Activated T-cell treated with anti-CD3 and anti-CD28 coated beads, Interleukin-2, amount 50 U/mL, for 72 hours (primary cell): ENCODE results near the gene CCNY. TPM values are rescaled to one million over a fixed set of nuclear protein-coding genes. Genes with fewer than 3 reads are reported as not detected.
A peak's percentile ranks its signal among the peaks of the same experiment; 100 is the strongest.

Experiments
- ATAC-seq, 2 donors: fragments of 150-1000 bp; cut with Tn5 transposase; replicated peaks in 1 of 2; 2 replicates each; pipeline ENCODE4 v1.10.0; 2021; ENCODE audit warnings: moderate library complexity in 2 of 2, mild to moderate bottlenecking in 1 of 2
- DNase-seq, 2 donors: peaks; one replicate each; pipeline ENCODE4 v3.0.0; 2021 to 2022; ENCODE audit warnings: mixed read lengths in 1 of 2
- H3K27ac Mint-ChIP-seq: one replicate; pipeline ENCODE4 v1.8.0; 2022; ENCODE audit warnings: mild to moderate bottlenecking, moderate library complexity, mixed read lengths
- H3K27me3 Mint-ChIP-seq: one replicate; pipeline ENCODE4 v1.8.0; 2022; ENCODE audit warnings: low read depth, mixed read lengths
- H3K36me3 Mint-ChIP-seq, 2 donors: one replicate each; pipeline ENCODE4 v1.8.0; 2022; ENCODE audit warnings: mixed read lengths in 2 of 2, mild to moderate bottlenecking in 1 of 2; ENCODE audit not compliant: insufficient read depth in 2 of 2
- H3K4me1 Mint-ChIP-seq: one replicate; pipeline ENCODE4 v1.8.0; 2022; ENCODE audit warnings: low read depth, mixed read lengths
- H3K4me3 Mint-ChIP-seq, 2 donors: one replicate each; pipeline ENCODE4 v1.8.0; 2022; ENCODE audit warnings: mild to moderate bottlenecking in 2 of 2, mixed read lengths in 2 of 2, moderate library complexity in 2 of 2
- H3K9me3 Mint-ChIP-seq, 2 donors: one replicate each; pipeline ENCODE4 v1.8.0; 2022; ENCODE audit warnings: mixed read lengths in 2 of 2
- total RNA-seq, 2 donors: library from RNA; stranded (reverse); gene quantifications; one replicate each; pipeline ENCODE4 v1.2.3, GENCODE V29; 2022

Gene CCNY
- total RNA-seq, 2 donors from 2014 or later: 54.1 to 78.6 TPM

- DNase-seq: no peak
- H3K27ac Mint-ChIP-seq: peak overlapping the region; percentile 4
- H3K27me3 Mint-ChIP-seq: no peaks in the 10 kb centered on the region
- peaks cover 2 to 5% of the 10 kb centered on the region in 2 donors for H3K9me3 Mint-ChIP-seq
- no peak for ATAC-seq
- no peaks in the 10 kb centered on the region for H3K4me1 Mint-ChIP-seq
- no peak overlapping the region for H3K4me3 Mint-ChIP-seq
- H3K36me3 Mint-ChIP-seq: peaks cover 2 to 4% of the 10 kb centered on the region in 2 donors
Observed at GRCh38 chr10:35579116-35579515, 242.8 kb downstream of the CCNY start.

- Mint-ChIP-seq H3K4me1 (no peaks in the 10 kb centered on the region), H3K4me3 (no peak overlapping the region)
Observed at GRCh38 chr10:35579726-35580422, 243.6 kb downstream of the CCNY start.

GRCh38 chr10:35580423-35580770 is 244.1 kb downstream of the CCNY start:
- ATAC-seq: no peak
- peaks cover 0 to 3% of the 10 kb centered on the region in 2 donors for H3K36me3 Mint-ChIP-seq
- H3K27me3 Mint-ChIP-seq: no peaks in the 10 kb centered on the region
- no peak overlapping the region for H3K27ac Mint-ChIP-seq
- H3K4me1 Mint-ChIP-seq: no peaks in the 10 kb centered on the region
- no peak overlapping the region for H3K4me3 Mint-ChIP-seq
- H3K9me3 Mint-ChIP-seq: peaks cover 2 to 4% of the 10 kb centered on the region in 2 donors
- no peak for DNase-seq

More at GRCh38 chr10:35579726-35580422, 243.6 kb downstream of the CCNY start:
- peaks cover 0 to 4% of the 10 kb centered on the region in 2 donors for H3K36me3 Mint-ChIP-seq
- no peak for DNase-seq
- peaks cover 2 to 5% of the 10 kb centered on the region in 2 donors for H3K9me3 Mint-ChIP-seq
- no peaks in the 10 kb centered on the region for H3K27me3 Mint-ChIP-seq
- no peak overlapping the region for H3K27ac Mint-ChIP-seq
- no peak for ATAC-seq

DNA sequence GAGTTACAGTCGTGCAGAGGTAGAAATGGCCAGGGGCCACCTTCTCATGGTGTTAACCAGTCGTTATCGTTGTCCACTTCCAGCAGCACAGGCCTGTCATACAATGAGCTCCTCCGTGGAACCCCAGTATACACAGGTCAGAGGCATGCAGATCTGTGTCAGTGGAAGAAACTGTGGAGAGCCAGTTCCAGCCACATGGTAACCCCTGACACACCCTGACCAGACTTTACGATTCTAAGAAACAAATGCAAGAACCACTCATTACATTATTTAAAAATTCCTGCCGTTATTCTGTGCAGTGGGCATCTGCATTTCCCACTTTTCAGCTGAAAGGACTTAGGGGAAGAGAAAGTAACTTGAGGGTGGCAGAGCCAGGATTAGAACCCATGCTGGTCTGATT is 245.3 kb downstream of the CCNY start:
- no peak for DNase-seq
- no peaks in the 10 kb centered on the region for H3K27me3 Mint-ChIP-seq
- no peak overlapping the region for H3K4me3 Mint-ChIP-seq
- no peaks in the 10 kb centered on the region for H3K4me1 Mint-ChIP-seq
- no peak for ATAC-seq
- no peak overlapping the region for H3K27ac Mint-ChIP-seq
- peaks cover 0 to 2% of the 10 kb centered on the region in 2 donors for H3K36me3 Mint-ChIP-seq
- peaks cover 2% of the 10 kb centered on the region in 2 donors for H3K9me3 Mint-ChIP-seq

- Mint-ChIP-seq H3K9me3 (no peaks in the 10 kb centered on the region), H3K27me3 (no peaks in the 10 kb centered on the region), H3K27ac (no peak overlapping the region), H3K4me3 (no peak overlapping the region), H3K4me1 (no peaks in the 10 kb centered on the region), H3K36me3 (no peaks in the 10 kb centered on the region)
- ATAC-seq (no peak), DNase-seq (no peak)
Observed at GRCh38 chr10:35584946-35585345, 248.6 kb downstream of the CCNY start.

- Mint-ChIP-seq H3K36me3 (no peaks in the 10 kb centered on the region), H3K9me3 (no peaks in the 10 kb centered on the region), H3K4me1 (no peaks in the 10 kb centered on the region), H3K27ac (no peak overlapping the region), H3K4me3 (no peak overlapping the region), H3K27me3 (no peaks in the 10 kb centered on the region)
- DNase-seq (no peak), ATAC-seq (peak in 1 of 2 donors; percentile 11)
Observed at GRCh38 chr10:35585356-35585755, 249.0 kb downstream of the CCNY start.

GRCh38 chr10:35585903-35586535 is 249.7 kb downstream of the CCNY start:
- H3K4me1 Mint-ChIP-seq: no peaks in the 10 kb centered on the region
- no peak for DNase-seq
- H3K9me3 Mint-ChIP-seq: peaks cover 0 to 2% of the 10 kb centered on the region in 2 donors
- H3K36me3 Mint-ChIP-seq: no peaks in the 10 kb centered on the region
- peaks cover 5% of the 10 kb centered on the region for H3K27me3 Mint-ChIP-seq
- H3K4me3 Mint-ChIP-seq: no peak overlapping the region
- H3K27ac Mint-ChIP-seq: no peak overlapping the region
- ATAC-seq: no peak

DNA sequence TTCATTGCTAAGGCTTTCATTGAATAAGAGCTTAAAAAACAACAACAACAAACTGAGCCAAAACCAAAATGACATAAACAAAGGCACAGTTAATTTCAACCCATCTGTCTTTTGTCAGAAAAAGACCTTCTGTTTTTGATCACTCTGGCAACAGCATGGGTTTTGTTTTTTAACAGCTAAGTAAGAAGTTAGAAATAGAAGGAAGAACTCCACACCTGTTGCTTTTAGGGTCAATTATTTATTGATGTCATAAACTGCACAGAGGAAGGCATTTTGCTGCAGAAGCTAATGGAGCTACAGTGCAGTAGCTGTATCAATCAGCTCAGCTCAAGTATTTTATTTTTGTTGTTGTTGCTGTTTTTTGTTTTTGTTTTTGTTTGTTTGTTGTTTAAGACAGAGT is 252.5 kb downstream of the CCNY start:
- no peak for DNase-seq
- no peak overlapping the region for H3K4me3 Mint-ChIP-seq
- no peaks in the 10 kb centered on the region for H3K36me3 Mint-ChIP-seq
- H3K9me3 Mint-ChIP-seq: peaks cover 0 to 2% of the 10 kb centered on the region in 2 donors
- ATAC-seq: no peak
- peaks cover 18% of the 10 kb centered on the region for H3K27me3 Mint-ChIP-seq
- no peak overlapping the region for H3K27ac Mint-ChIP-seq
- no peaks in the 10 kb centered on the region for H3K4me1 Mint-ChIP-seq

GRCh38 chr10:35592441-35592840 is 256.1 kb downstream of the CCNY start:
- no peak for ATAC-seq
- no peaks in the 10 kb centered on the region for H3K4me1 Mint-ChIP-seq
- H3K27me3 Mint-ChIP-seq: peaks cover 18% of the 10 kb centered on the region
- H3K36me3 Mint-ChIP-seq: no peaks in the 10 kb centered on the region
- no peak for DNase-seq
- peaks cover 0 to 3% of the 10 kb centered on the region in 2 donors for H3K9me3 Mint-ChIP-seq
- no peak overlapping the region for H3K27ac Mint-ChIP-seq
- no peak overlapping the region for H3K4me3 Mint-ChIP-seq

DNA sequence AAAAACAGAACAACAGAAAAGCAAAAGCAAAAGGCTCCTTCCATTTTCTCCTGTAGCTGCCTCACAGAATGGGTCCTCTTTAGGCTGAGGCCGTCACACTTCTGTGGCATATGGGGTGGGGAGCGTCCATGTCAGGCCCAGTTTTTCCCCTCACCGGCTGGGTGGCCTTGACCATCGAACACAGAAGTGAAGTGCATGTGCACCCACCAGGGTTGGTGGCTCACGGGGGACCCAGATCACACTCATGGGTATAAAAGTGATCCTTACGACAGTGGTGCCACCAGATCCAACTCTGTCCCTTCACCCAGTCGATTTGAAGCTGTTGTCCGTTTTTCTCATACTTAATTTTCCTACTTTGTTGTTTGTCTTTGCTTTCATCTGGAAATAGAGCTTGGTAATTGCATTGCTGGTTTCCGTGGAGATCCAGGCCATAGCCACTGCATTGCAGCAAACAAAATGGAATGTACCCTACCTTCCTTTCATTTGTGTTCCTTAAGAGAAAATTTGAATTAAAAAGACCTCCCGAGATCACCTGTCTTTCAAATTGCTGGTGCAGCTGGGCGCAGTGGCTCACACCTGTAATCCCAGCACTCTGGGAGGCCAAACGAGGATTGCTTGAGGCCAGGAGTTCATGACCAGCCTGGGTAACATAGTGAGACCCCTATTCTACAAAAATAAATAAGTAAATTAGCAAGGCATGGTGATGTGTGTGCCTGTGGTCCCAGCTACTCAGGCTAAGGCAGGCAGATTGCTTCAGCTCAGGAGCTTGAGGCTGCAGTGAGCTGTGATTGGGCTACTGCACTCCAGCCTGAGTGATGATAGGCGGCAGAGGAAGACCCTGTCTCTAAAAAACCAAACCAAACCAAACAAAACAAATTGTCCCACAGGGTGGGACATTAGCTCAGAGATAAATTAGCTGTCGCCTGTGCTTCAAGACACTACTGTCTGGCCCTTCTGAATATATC is 258.1 kb downstream of the CCNY start:
- peaks cover 0 to 3% of the 10 kb centered on the region in 2 donors for H3K9me3 Mint-ChIP-seq
- ATAC-seq (no peak), DNase-seq (no peak)
- no peak overlapping the region for H3K27ac Mint-ChIP-seq
- H3K4me3 Mint-ChIP-seq: no peak overlapping the region
- H3K4me1 Mint-ChIP-seq: no peaks in the 10 kb centered on the region
- H3K36me3 Mint-ChIP-seq: no peaks in the 10 kb centered on the region
- H3K27me3 Mint-ChIP-seq: peaks cover 22% of the 10 kb centered on the region

GRCh38 chr10:35595106-35595505 is 258.8 kb downstream of the CCNY start:
- Mint-ChIP-seq H3K9me3 (peaks cover 0 to 3% of the 10 kb centered on the region in 2 donors), H3K27me3 (peaks cover 22% of the 10 kb centered on the region), H3K4me3 (no peak overlapping the region), H3K4me1 (no peaks in the 10 kb centered on the region), H3K36me3 (no peaks in the 10 kb centered on the region), H3K27ac (no peak overlapping the region)
- DNase-seq (no peak), ATAC-seq (no peak)

- Mint-ChIP-seq H3K36me3 (no peaks in the 10 kb centered on the region), H3K4me1 (no peaks in the 10 kb centered on the region), H3K27ac (no peak overlapping the region), H3K9me3 (peaks cover 0 to 1% of the 10 kb centered on the region in 2 donors), H3K4me3 (no peak overlapping the region), H3K27me3 (peaks cover 18% of the 10 kb centered on the region)
- ATAC-seq: no peak
- no peak for DNase-seq
Observed at GRCh38 chr10:35598379-35598778, 262.1 kb downstream of the CCNY start.

DNA sequence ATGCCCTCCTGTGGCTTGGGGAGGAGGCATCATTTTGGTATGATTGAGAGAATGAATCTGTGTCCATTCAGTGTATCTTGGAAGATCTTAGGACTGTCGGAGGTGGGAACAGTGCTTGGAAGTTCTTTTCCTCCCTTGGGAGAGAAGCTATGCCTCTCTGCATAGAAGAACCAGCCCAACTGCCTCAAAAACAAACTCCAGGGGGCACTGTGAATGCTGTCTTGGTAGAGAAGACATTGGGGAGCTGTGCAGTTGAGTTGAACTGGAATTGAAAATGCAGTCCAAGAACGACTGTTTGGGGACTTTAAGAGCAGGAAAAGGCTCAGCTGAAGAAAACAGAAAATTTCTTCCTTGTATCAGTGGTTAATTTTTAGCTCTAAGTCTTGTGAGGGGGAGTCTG is 263.9 kb downstream of the CCNY start:
- DNase-seq (no peak), ATAC-seq (no peak)
- H3K4me3 Mint-ChIP-seq: no peak overlapping the region
- H3K27me3 Mint-ChIP-seq: peaks cover 31% of the 10 kb centered on the region
- no peaks in the 10 kb centered on the region for H3K36me3 Mint-ChIP-seq
- H3K27ac Mint-ChIP-seq: no peak overlapping the region
- no peaks in the 10 kb centered on the region for H3K4me1 Mint-ChIP-seq
- no peaks in the 10 kb centered on the region for H3K9me3 Mint-ChIP-seq
